T-helper 1 cell (primary cell): ENCODE measurements around the gene SRPK2.
"Not testable (repeated sequence)": the region's sequence is repeated elsewhere in the genome, so short reads cannot be mapped to it uniquely, and the experiment has no call there.

ENCODE experiments used
- DNase-seq, 5 donors: peaks; one replicate each; pipeline ENCODE4 v3.0.0-alpha.2; 2012 to 2020

SRPK2 gene

DNA sequence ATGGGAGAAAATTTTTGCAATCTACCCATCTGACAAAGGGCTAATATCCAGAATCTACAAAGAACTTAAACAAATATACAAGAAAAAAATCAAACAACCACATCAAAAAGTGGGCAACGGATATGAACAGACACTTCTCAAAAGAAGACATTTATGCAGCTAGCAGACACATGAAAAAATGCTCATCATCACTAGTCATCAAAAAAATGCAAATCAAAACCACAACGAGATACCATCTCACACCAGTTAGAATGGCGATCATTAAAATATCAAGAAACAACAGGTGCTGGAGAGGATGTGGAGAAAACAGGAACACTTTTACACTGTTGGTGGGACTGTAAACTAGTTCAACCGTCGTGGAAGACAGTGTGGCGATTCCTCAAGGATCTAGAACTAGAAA, 88.1 kb downstream of the SRPK2 start:
- DNase-seq, result peak in 2 of 5 donors; percentile 10 to 63

DNA sequence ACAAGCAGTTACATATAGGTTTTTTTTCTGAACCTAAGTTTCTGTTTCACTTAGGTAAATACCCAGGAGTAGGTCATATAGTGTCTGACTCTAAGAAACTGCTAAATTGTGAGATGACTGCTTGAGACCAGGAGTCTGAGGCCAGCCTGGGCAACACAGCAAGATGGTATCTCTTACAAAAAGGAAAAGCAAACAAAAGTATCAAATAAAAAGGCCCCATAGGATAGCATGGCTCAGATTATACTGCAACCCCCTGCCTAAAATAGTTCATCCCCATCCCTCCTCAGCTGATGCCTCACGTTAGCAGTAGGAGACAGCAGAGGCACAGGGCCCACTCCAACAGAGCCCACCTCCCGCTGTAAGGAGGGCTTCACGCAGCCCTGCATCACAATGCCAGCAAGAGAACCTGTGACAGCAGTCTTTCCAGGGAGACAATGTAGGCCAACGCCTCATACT, 90.3 kb downstream of the SRPK2 start:
- DNase-seq, result peak in 1 of 5 donors; percentile 75

DNA sequence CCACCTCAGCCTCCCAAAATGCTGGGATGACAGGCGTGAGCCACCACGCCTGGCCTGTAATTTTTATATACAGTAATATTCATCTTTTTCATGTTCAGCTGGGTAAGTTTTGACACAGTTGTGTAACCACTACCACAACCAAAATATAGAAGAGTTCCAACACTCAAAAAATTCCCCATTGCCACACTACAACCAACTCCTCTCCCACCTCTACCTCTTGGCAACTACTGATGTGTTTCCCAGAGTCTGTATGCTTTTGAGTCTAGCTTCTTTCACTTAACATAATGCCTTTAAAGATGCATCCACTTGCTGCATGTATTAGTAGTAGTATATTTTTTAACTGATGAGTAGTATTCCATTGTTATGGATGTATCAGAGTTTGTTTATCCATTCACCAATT, 90.7 kb downstream of the SRPK2 start:
- DNase-seq, result no peak

DNA sequence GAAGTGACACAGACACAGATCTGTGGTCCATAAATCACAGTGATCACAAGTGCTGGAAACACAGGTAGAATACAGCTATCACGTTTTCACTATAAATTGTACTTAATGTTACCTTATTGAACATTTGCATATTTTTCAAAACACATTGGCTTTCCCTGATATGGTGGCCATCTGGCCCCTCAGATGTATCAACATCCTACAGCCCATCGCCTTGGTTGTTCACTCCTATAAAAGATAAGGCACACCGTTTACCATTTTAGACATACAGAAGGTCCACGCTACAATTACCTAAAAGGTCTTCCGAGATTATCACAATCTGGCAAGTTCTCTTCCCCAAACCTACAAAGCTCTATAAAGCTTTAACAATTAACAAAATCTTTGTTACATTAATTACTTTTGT, 91.4 kb downstream of the SRPK2 start:
- no peak for DNase-seq

DNA sequence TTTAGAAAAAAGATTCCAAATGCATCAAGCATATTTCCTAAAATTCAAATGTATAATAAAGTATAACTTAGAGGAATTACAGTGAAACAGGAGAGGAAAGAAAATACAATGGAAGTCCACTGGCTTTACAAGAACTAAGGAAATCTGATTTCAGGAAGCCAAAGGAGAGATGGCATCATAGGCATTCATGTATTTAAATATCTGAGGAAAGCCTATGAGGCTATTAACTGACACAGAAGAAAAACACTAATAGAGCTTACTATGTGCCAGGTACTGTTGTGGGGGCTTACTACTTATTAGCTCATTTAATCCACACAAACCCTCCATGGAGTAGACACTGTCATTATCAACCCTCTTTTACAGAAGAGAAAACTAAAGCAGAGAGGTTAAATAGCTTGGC, 92.2 kb downstream of the SRPK2 start:
- DNase-seq, result no peak

DNA sequence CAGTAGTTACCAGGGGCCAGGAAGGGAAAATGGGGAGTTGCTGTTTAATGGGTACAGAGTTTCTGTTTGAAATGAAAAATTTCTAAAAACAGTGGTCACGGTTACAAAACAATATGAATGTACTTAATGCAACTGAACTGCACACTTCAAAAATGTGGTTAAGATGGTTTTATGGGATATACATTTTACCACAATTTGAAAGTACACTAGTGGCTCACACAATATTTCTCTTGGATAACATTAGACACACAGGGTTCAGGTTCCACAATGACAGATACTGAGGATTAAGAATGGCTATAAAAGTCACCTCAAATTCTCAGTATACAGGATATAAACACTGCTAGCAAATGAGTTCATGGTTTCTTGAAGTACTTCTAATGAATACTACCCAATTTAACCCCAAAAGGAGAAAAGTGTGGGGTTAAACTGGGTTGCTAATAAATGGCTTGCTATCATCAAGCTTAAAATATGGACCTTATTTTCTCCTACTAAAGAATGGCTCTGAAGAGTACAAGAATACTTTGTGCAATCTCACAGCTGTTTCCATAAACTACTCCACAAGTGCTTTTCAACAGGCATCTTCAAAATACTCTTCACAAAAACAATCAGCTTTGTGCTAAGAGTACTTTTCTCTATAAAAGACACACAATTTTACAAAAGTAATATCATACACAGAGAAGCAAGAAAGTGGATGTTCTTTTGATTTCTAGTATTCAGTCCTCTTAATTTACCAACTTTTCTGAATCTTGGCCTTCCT, 92.9 kb downstream of the SRPK2 start:
- peak in 1 of 5 donors; percentile 58 for DNase-seq

DNA sequence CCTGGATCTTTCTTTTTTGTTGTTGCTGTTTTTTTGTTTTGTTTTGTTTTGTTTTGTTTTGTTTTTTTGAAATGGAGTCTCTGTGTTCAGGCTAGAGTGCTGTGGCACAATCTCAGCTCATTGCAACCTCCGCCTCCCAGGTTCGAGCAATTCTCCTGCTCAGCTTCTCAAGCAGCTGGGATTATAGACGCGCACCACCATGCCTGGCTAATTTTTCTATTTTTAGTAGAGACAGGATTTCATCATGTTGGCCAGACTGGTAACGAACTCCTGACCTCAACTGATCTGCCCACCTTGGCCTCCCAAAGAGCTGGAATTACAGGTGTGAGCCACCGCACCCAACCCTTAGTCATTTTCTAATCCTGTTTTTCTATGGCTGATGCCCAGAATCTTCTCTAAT, 94.2 kb downstream of the SRPK2 start:
- not testable (repeated sequence) for DNase-seq

DNA sequence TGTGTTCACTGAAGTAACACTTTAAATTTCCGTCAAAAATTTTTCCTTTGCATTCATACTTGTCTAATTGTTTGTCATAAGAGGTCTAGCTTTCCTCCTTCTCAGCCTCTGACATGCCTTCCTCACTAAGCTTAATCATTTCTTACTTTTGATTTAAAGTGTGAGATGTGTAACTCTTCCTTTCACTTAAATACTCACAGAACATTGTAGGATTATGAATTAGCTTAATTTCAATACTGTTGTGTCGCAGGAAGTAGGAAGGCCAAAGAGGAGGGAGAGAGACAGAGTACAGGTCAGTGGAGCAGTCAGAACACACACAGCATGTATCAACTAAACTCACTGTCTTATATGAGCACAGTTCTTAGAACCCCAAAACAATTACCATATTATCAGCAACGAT, 99.0 kb downstream of the SRPK2 start:
- peak in 1 of 5 donors; percentile 47 for DNase-seq

DNA sequence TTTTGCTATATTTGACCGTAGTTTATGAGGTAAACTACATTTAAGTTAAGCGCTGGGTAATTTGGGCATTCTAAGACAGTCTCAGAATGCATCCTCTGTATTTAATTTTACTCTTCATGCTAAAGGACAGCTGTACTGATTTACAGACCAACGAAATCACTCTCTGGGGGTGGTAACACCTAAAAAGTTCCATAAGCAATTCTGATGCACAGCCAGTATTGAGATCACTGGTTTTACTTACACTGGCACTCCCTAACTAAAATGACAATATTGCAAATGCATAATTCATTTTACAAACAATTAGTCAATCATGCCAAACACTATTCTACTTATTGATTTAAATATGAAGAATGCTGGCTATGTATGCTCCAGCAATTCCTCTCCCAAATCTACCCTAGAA, 102.3 kb downstream of the SRPK2 start:
- DNase-seq, result no peak

DNA sequence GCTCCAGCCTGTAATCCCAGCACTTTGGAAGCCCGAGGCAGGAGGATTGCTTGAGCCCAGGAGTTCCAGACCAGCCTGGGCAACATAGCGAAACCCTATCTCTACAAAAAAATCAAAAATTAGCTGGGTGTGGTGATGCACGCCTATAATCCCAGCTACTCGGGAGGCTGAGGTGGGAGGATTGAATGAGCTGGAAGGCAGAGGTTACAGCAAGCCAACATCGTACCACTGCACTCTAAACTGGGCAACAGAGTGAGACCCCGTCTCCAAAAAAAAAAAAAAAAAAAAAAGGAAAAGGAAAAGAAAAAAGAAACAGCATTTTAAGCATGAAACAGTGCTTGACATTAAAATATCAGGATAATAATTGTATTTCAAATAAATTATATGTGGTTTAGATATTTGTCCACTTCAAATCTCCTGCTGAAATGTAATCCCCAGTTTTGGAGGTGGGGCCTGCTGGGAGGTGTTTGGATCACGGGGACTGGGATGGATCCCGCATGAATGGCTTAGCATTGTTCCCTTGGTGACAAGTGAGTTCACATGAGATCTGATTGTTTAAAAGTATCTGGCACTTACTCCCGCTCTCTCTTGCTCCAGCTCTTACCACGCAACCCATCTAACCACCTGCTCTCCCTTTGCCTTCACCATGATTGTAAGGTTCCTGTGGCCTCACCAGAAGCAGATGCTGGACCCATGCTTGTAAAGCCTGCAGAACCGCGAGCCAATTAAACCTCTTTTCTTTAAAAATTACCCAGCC, 103.4 kb downstream of the SRPK2 start:
- no peak for DNase-seq

DNA sequence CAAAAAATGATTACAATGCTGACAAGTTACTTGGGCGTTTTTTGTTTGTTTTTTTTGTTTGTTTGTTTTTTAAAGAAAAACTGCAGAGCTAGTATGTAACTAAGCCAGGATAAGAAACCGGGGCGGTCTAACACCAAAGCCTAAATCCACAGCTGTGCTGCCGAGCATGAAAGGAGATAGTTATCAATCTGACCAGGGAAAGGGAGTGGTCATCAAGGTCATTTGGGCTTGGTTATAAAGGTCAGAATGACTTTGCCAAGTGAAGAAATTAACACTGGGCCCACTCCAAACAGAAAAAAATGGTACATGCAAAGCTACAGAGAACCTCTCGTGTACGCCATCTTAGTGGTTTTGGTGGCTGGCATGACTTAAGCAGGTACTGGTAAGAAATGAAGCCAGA, 104.7 kb downstream of the SRPK2 start:
- no peak for DNase-seq

DNA sequence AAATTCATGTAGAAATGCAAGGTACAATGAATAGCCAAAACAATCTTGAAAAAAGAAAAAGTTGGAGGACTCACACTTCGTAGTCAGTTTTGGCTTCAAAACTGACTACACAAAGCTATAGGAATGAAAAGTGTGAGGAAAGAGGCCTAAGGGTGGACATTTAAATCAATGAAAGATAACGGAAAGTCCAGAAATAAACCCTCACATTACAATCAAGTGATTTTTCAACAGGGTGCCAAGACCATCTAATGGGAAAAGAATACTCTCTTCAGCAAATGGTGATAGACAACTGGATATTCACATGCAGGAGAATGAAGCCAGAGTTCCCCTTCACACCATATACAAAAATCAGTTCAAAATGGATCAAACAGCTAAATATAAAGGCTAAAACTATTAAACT, 106.8 kb downstream of the SRPK2 start:
- no peak for DNase-seq

DNA sequence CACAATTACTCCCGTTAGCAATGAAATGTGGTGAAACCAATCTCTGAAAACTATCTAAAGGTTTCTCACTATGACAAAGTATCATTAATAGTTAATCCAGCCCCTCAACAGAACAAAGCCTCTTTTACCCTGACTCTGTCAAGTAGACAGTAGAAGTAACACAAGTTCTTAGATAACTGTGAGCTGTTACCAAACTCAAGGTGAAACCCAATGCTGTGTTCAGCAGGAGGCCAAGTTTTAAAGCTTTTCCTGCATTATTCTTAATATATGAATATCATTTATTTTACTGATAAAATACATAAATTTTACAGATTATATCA, 109.1 kb downstream of the SRPK2 start:
- no peak for DNase-seq

DNA sequence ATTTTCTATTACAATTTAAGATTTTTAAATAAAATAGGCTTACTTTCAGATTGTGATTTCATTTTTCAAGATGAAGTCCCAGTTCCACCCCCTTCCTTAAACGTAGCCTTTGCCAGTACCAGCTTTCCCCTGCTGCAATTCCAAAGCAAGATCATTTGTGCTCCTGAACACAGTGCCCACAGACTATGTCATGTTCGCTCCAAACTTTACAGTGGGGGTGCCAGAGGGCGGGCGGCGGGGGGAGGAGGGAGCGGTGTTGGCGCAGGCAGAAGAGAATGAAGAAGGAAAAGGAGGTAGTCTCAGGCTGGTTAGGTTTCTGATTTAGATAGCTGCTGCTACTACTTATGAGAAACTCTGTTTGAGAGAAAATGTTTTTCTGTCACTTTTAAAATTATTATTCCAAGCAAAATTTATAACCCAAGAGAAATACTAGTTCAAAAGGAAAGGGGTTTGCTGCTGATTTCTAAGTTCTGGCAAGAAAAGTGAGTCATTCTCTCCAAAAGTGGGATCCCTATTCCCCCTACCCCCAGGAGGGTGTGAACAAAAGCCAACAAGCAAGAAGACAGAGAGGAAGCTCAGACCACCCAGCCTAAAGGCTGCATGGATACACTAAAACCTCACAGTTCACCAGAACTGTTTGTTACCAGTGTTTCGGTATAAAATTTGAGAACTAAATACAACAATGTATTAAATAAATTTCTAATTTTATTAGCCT, 109.6 kb downstream of the SRPK2 start:
- no peak for DNase-seq

DNA sequence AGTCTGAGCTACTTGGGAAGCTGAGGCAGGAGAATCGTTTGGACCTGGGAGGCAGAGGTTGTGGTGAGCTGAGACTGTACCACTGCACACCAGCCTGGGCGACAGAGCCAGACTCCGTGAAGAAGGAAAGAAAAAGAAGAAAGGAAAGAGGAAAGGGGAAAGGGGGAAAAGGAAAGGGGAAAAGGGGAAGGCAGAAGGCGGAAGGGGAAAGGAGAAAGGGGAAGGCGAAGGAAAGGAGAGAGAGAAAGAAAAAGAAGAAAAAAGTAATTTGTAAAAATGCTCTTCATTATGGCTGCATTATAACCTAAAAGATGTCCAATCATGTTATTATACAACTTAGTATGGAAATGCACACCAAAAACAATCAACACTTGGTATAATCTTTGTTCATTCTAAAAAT, 110.2 kb downstream of the SRPK2 start:
- DNase-seq, result no peak

DNA sequence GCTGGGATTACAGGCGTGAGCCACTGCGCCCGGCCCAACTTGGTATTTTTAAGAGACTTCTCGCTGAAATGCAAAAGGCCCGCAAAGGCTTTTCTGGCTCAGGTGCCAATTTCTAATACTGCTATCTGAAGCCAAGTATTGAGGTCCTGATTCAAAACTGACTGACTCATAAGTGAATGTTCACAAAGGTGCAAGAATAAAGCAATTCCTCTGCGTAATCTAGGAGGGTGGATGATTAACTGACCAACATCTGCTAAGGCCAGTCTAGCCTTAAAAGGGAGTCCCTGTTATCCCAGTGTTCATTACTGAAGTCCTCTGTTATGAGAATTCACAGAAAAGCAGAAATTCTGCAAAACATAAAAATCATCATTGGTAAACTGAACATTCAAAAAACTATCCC, 111.4 kb downstream of the SRPK2 start:
- no peak for DNase-seq

DNA sequence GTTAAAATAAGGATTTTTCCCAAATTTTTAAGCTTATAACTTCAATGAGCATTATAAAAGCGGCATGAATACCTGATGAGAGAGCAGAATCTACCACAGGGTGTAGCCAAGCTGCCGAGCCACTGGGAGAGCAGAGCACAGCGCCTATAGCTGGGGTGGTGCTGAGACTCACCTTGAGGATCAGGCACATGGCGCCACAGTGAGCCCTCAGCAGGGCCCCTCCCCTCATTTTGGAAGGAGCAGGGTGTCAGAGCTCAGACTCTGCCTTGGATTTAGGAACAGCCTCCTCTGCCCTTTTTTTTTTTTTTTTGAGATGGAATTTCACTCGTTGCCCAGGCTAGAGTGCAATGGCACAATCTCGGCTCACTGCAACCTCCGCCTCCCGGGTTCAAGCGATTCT, 118.6 kb downstream of the SRPK2 start:
- no peak for DNase-seq

DNA sequence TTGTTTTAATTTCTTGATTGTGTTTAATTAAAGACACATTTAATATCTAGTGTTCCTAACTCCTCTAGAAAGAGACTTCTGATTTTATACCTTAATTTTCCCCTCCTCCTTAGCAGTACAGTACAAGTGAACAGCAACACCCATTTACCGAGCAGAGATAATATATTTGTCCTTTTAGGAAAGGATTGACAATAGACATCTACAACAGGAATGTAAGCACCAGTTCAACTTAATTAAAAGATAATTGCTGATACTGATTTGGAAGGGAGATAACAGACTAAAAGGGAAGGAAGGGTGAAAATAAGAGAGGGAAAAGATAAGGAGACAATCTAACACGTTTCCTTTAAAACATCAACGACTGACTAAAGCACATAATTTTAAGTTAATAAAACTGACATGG, 119.3 kb downstream of the SRPK2 start:
- DNase-seq, result no peak

DNA sequence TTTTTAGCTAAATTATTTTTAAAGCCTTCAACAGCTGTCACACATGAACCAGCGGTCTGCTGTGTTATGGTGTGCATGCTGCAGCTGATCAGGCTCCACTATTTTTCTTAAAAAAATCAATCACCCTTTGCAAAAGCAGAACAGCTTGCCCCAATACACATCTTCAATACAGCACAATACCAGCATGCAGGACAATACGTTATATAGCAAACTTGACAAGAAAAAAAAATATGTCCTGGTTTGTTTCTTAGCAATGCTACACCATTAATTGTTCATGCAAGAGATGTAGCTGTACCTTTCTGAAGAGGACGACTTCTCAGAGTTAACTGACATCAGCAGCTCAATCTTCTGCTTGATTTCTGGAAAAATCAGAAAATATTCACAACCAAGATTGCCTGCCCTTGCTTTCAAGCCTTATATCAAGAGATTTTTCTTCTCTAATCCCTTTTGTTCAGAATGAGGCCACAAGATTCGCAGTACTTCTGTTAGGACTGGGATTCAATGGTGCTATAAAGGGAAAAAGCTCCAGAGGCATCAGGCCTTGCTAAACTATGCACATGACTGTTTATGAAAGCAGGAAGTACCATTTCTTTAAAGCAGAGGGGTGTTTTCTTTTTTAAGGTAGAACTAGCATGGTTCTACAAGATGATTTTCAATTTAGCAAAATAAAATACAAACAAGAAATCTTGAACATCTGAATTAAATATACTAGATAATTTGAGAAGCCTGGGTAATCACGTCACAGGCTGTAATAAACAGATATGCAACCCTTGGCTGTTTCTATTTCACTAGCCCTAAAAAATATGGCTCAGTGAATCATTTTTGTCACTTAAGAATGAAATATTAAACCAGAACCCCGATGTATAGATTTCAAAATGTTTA, 120.0 kb downstream of the SRPK2 start:
- peak in 1 of 5 donors; percentile 45 for DNase-seq

DNA sequence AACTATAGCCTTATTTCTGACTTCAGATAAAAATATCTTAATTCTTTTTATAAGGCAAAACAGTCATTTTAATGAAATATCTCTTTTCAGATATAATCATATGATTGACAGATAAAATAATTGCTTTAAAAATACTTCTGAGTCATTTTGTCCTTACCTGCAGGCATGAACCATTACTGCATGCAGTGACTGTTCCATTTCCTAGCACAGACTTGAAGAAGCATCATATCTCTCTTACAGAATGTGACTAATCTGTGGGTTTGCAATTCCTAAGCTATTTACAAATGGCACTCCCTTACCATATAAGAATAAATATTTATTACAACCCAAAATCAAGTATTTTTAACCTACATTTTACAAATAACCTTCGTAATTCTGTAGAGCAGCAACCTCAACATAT, 120.7 kb downstream of the SRPK2 start:
- peak in 1 of 5 donors; percentile 34 for DNase-seq

DNA sequence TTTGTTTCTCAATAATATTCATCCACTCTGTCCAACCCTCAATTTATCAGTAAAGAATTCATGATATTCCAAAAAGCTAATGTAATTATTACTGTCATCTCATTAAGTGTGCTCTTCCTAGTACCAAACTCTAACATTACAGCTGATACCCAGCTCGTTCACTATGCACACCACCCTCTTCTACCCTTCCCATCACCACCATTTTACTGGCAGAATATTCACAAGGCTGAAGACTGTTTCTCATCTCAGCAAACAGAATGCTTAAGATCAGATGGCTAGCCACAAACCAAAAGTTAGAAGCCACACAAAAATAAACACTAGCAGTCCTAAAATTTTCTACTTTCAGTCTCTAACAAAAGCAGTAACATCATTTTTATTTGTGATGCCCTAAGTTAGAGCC, 121.5 kb downstream of the SRPK2 start:
- DNase-seq, result peak in 1 of 5 donors; percentile 17

DNA sequence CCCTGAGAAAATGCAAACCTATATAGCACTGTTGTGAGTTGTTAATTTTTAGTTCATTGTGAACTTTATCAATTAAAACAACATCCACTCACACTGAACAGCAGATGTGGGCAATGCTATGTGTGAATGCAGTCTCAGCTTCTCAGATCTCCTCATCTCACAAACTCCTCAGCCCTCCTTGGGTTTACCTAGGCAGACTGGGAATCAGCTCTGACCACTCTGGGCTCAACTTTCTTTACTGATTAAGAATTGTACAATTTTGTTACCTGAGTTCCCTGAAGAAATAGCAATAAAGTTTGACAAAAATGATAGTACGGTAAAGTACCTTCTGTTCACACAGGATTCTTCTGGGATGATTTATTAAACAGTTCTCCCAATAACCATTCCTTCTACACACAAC, 124.0 kb downstream of the SRPK2 start:
- no peak for DNase-seq

DNA sequence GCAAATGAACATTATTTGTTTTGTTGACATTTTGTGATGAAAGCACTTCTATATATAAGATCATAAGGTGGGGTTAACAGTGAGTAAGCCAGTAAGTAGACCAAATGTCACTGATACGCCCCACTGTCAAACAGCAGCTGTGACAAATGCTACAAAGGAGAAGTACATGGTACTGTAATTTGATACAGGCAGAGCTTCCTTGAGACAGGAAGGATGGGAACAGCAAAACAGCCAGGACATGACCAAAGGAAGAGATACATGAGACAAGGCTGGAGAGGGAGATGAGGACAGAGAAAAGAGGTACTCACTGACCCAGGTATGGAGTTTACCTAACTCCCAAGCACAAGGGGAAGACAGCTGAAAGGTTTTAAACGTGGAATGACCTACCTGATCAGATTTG, 127.0 kb downstream of the SRPK2 start:
- DNase-seq, result no peak
